Ectodermal cell (in vitro differentiated cells): Measurements from ENCODE around the gene MTX1.
A peak's percentile ranks its signal among the peaks of the same experiment; 100 is the strongest.

ENCODE experiments used
- H3K27ac ChIP-seq: 2 replicates; pipeline ENCODE4 v1.7.0; 2013; ENCODE audit warnings: mild to moderate bottlenecking, low read depth, low read length; ENCODE audit not compliant: insufficient read depth, poor library complexity, severe bottlenecking
- H3K27me3 ChIP-seq: 2 replicates; pipeline ENCODE4 v1.7.0; 2013; ENCODE audit warnings: mild to moderate bottlenecking, low read length; ENCODE audit not compliant: insufficient read depth, control insufficient read depth, poor library complexity, severe bottlenecking
- H3K36me3 ChIP-seq: one replicate; pipeline ENCODE4 v1.7.0; 2013; ENCODE audit warnings: low read length; ENCODE audit not compliant: control insufficient read depth, insufficient read depth
- H3K4me1 ChIP-seq: one replicate; pipeline ENCODE4 v1.7.0; 2013; ENCODE audit warnings: low read length; ENCODE audit not compliant: control insufficient read depth, insufficient read depth
- H3K4me3 ChIP-seq: 2 replicates; pipeline ENCODE4 v1.7.0; 2013; ENCODE audit warnings: low read depth, low read length, control low read depth; ENCODE audit not compliant: insufficient read depth
- H3K9me3 ChIP-seq: 2 replicates; pipeline ENCODE4 v1.7.0; 2013; ENCODE audit warnings: mild to moderate bottlenecking, low read length, moderate library complexity; ENCODE audit not compliant: control insufficient read depth
- WGBS, 2 experiments: methylation state at CpG; one replicate each; pipeline ENCODE4 v1.1.7; 2013; ENCODE audit warnings: missing lambda C conversion rate in 2 of 2; 5-methylcytosine and 5-hydroxymethylcytosine counted together

Gene MTX1

DNA sequence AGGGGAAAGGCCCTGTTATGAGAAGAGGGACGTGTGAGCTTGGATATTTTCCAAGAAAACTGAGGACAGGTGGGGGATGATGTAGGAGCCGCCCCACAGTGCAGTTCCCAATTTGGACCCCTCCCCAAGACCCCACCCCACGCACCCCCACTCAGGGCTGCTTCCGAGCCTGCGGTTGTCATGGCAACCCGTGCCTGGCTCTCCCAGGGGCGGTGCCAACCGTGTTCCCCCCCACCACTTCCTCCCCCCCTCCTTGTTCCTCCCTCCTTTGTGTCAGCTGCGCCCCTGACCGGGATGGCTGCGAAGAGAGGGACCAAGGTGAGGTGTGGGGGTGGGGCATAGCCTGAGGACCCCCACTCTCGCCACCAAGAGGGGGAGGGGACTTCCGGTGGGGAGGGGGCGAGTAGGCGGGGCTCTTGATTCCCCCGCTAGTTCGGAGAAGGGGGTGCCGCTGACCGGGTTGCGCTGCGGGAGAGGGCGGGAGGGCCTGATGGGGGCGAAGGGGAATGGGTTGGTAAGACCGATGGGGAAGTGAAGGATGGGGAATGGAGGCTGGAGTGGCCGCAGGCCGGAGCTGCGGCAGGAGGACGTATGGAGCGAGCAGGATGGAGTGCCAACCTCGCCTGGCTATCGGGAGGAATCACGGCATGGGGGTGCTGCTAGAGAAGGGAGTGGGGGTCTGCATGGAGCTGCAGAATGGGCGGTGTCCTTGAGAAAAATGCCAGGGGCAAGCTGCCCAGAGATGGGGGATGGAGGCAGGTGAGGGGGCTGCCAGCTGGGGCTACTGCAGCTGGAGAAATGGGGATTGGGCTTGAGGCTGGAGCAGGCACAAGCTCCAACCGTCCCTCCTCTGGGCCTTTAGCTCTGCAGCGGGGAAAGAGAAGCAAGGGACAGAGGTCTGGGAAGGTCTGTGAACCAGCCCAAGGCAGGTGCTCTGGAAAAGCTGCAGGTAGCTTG lies 33.9 kb upstream of the MTX1 start:
- no peaks in the 10 kb centered on the region for H3K9me3 ChIP-seq
- no peak overlapping the region for H3K27ac ChIP-seq
- 3 to 4% methylated on average over 32 to 33 of the region's 35 CpGs for WGBS, 2 experiments
- peaks cover 10% of the 10 kb centered on the region for H3K4me1 ChIP-seq
- H3K36me3 ChIP-seq = peaks cover 16% of the 10 kb centered on the region
- peak overlapping the region; percentile 86 for H3K4me3 ChIP-seq
- no peaks in the 10 kb centered on the region for H3K27me3 ChIP-seq

GRCh38 chr1:155175281-155175926 lies 33.1 kb upstream of the MTX1 start:
- Histone ChIP-seq H3K36me3 (peaks cover 22% of the 10 kb centered on the region), H3K4me3 (peak overlapping the region; percentile 86), H3K9me3 (no peaks in the 10 kb centered on the region), H3K27me3 (no peaks in the 10 kb centered on the region), H3K27ac (no peak overlapping the region), H3K4me1 (peaks cover 10% of the 10 kb centered on the region)
- WGBS, 2 experiments = 89 to 91% methylated on average over 12 of the region's 12 CpGs

- WGBS, 2 experiments = 91 to 92% methylated on average over 8 to 9 of the region's 9 CpGs
- H3K27ac ChIP-seq = no peak overlapping the region
- H3K4me1 ChIP-seq = peaks cover 10% of the 10 kb centered on the region
- no peaks in the 10 kb centered on the region for H3K27me3 ChIP-seq
- H3K9me3 ChIP-seq = no peaks in the 10 kb centered on the region
- H3K4me3 ChIP-seq = no peak overlapping the region
- H3K36me3 ChIP-seq = peaks cover 22% of the 10 kb centered on the region
These were observed 32.5 kb upstream of the MTX1 start for GRCh38 chr1:155175927-155176371.

GRCh38 chr1:155176544-155177071 lies 31.9 kb upstream of the MTX1 start:
- 71 to 75% methylated on average over 8 of the region's 8 CpGs for WGBS, 2 experiments
- H3K36me3 ChIP-seq = peaks cover 22% of the 10 kb centered on the region
- H3K9me3 ChIP-seq = no peaks in the 10 kb centered on the region
- H3K4me3 ChIP-seq = no peak overlapping the region
- no peaks in the 10 kb centered on the region for H3K27me3 ChIP-seq
- H3K27ac ChIP-seq = no peak overlapping the region
- peaks cover 10% of the 10 kb centered on the region for H3K4me1 ChIP-seq

DNA sequence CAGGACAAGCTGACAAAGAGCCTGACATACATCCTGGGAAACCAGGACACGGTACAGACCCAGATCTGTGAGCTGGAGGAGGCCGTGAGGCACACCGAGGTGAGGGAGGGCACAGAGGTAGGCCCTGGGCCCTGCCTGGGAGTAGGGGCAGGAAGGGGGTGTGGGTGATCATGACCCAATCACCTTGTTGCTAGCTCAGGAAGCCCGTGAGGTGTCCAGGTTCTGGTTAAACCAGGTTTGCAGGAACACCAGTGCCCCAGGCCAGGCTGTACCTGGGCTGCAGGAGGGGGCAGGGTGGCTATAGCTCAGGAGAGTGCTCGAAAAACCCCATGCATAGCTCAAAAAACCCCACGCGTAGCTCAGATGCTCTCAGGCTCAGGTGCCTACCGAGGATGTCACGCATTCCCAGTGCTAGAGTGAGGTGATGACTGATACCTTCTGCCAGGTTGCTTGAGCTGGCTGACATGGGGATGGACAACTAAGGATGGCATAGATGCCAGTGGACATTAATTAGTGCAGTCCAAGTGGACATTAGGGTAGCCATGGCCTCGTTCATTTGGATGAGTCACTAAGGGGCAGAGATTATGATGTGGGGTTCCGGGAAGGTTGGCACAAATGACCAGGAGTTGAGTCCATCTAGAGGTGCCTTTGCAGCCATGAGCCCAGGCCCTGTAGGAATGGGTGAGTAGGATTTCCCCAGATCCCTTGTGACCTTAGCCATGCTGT lies 31.1 kb upstream of the MTX1 start:
- Histone ChIP-seq H3K4me1 (peaks cover 5% of the 10 kb centered on the region), H3K9me3 (no peaks in the 10 kb centered on the region), H3K27me3 (no peaks in the 10 kb centered on the region), H3K27ac (no peak overlapping the region), H3K36me3 (peaks cover 22% of the 10 kb centered on the region), H3K4me3 (no peak overlapping the region)
- 89 to 94% methylated on average over 11 of the region's 11 CpGs for WGBS, 2 experiments

GRCh38 chr1:155177918-155178281 lies 30.6 kb upstream of the MTX1 start:
- Histone ChIP-seq H3K27ac (no peak overlapping the region), H3K4me1 (peaks cover 5% of the 10 kb centered on the region), H3K9me3 (no peaks in the 10 kb centered on the region), H3K4me3 (no peak overlapping the region), H3K27me3 (no peaks in the 10 kb centered on the region), H3K36me3 (peaks cover 22% of the 10 kb centered on the region)
- WGBS, 2 experiments = 90% methylated on average over 9 of the region's 9 CpGs

DNA sequence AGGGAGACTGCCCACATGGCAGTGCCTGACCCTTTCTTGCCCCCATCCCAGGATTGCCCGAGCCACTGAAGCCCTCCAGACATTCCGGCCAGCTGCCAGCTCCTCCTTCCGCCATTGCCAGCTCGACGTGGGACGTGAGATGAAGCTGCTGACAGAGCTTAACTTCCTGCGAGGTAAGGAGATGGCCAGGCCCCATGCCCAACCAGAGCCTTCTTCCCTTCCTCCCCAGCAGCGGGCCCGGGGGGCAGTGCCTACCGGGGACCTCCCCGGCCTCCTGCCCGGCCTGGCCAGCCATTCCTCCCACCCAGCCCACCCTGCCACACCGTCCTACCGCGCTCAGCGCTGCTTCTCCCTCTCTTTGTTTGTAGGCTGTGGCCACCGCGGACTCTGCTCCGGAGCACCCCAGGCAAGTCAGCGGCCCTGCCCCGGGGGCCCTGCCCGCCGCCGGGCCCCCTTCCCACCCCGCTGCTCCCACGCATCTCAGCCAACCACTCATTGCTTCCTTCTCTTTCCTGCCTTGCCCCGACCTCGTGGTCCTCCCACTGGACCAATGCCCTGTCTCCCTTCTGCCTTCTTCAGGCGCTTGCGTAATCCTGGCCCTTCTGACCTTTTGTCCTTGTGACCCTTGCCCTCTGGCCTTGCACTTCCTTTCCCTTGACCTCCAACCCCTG lies 29.9 kb upstream of the MTX1 start:
- Histone ChIP-seq H3K27me3 (no peaks in the 10 kb centered on the region), H3K4me1 (peaks cover 5% of the 10 kb centered on the region), H3K27ac (no peak overlapping the region), H3K9me3 (no peaks in the 10 kb centered on the region), H3K36me3 (peaks cover 22% of the 10 kb centered on the region), H3K4me3 (no peak overlapping the region)
- 95 to 96% methylated on average over 30 of the region's 30 CpGs for WGBS, 2 experiments

GRCh38 chr1:155179112-155180031 lies 29.1 kb upstream of the MTX1 start:
- peaks cover 22% of the 10 kb centered on the region for H3K36me3 ChIP-seq

More at GRCh38 chr1:155179112-155180031, 29.1 kb upstream of the MTX1 start:
- Histone ChIP-seq H3K27ac (no peak overlapping the region), H3K27me3 (no peaks in the 10 kb centered on the region), H3K4me3 (no peak overlapping the region), H3K9me3 (no peaks in the 10 kb centered on the region), H3K4me1 (peaks cover 5% of the 10 kb centered on the region)
- 96 to 97% methylated on average over 31 of the region's 31 CpGs for WGBS, 2 experiments
